HCT116 (cell line): ENCODE results near the gene SBF1. TPM values are rescaled to one million over a fixed set of nuclear protein-coding genes. Genes with fewer than 3 reads are reported as not detected.

ENCODE experiments used
- ATAC-seq: fragments of 200-7000 bp; cut with Tn5 transposase; 2 replicates; pipeline ENCODE4 v1.9.1; 2020; ENCODE audit warnings: mild to moderate bottlenecking, moderate library complexity
- BruUV-seq: library from RNA; stranded (reverse); fragments of 400-500 nt; replicated peaks from 2 replicates; lab custom pipeline; 2021; lab: Mats Ljungman, UMichigan
- CTCF ChIA-PET: fragments of 300-600 bp; sonication (Branson Sonifier 250); formaldehyde crosslinking; loops from one replicate; lab custom pipeline; 2021; ENCODE audit warnings: antibody characterized with exemption; lab: Charles Lee
- POLR2A ChIA-PET: fragments of 300-600, 350-600 bp; sonication (Branson Sonifier 250); formaldehyde crosslinking; loops from one replicate; lab custom pipeline; 2021; ENCODE audit warnings: antibody characterized with exemption; lab: Charles Lee
- RAD21 ChIA-PET, 2 experiments: fragments of 300-600 bp; sonication (Branson Sonifier 250); formaldehyde crosslinking; loops; one replicate each; lab custom pipeline; 2023; ENCODE audit warnings: low total read pairs in 2 of 2; ENCODE audit not compliant: uncharacterized antibody in 2 of 2, unreplicated experiment in 2 of 2, low non-redundant PET in 1 of 2; lab: Charles Lee
- DNase-seq: peaks from one replicate; pipeline ENCODE4 v3.0.0-alpha.2; 2010; ENCODE audit warnings: low read depth, low spot score
- H2AFZ ChIP-seq: fragments of 200-600 bp; shearing (Covaris generic), sonication (generic); 2 replicates; pipeline ENCODE4 v1.6.1; 2017; ENCODE audit warnings: low read depth, mixed run types, mixed read lengths, antibody characterized with exemption, low read length; ENCODE audit not compliant: poor library complexity, severe bottlenecking
- H3K27ac ChIP-seq: 2 replicates; pipeline ENCODE4 v1.5.1; 2012; ENCODE audit warnings: low read depth, low read length
- H3K27me3 ChIP-seq: fragments of 200-600 bp; sonication (generic); 2 replicates; pipeline ENCODE4 v1.6.1; 2016; ENCODE audit warnings: mixed run types, low read length, mixed read lengths; ENCODE audit not compliant: insufficient read depth
- H3K36me3 ChIP-seq, 2 experiments: fragments of 200-500 bp in 1 of 2; fragments of 200-600 bp in 1 of 2; sonication (Bioruptor generic) in 1 of 2; sonication (generic) in 1 of 2; 2 replicates each; pipeline versions ENCODE4 v1.5.1 to v1.6.1; 2014 to 2016; ENCODE audit warnings: low read length in 2 of 2, inconsistent platforms in 1 of 2, mixed read lengths in 1 of 2, mixed run types in 1 of 2; ENCODE audit not compliant: insufficient read depth in 2 of 2, control insufficient read depth in 1 of 2
- H3K4me1 ChIP-seq, 2 experiments: fragments of 200-600 bp in 1 of 2; sonication (generic) in 1 of 2; 2 replicates each; pipeline versions ENCODE4 v1.5.1 to v1.6.1; 2012 to 2017; ENCODE audit warnings: low read length in 2 of 2, inconsistent platforms in 1 of 2, mild to moderate bottlenecking in 1 of 2, mixed read lengths in 1 of 2, mixed run types in 1 of 2, moderate library complexity in 1 of 2; ENCODE audit not compliant: insufficient read depth in 2 of 2, control insufficient read depth in 1 of 2
- H3K4me2 ChIP-seq: fragments of 200-600 bp; sonication (generic); 2 replicates; pipeline ENCODE4 v1.6.1; 2017; ENCODE audit warnings: mixed run types, low read length, mixed read lengths
- H3K4me3 ChIP-seq, 2 experiments: fragments of 200-600 bp in 1 of 2; sonication (generic) in 1 of 2; replicated peaks in 1 of 2; 2 replicates each; pipeline ENCODE4 v1.5.1; 2011 to 2016; ENCODE audit warnings: low read length in 2 of 2, control low read depth in 1 of 2, low read depth in 1 of 2, mild to moderate bottlenecking in 1 of 2, mixed read lengths in 1 of 2, mixed run types in 1 of 2
- H3K79me2 ChIP-seq: fragments of 200-600 bp; sonication (generic); 2 replicates; pipeline ENCODE4 v1.6.1; 2017; ENCODE audit warnings: mild to moderate bottlenecking, mixed run types, low read length, moderate library complexity, mixed read lengths; ENCODE audit not compliant: insufficient read depth
- H3K9ac ChIP-seq: fragments of 200-600 bp; sonication (generic); 2 replicates; pipeline ENCODE4 v1.6.1; 2016; ENCODE audit warnings: low read length, mixed read lengths
- H3K9me2 ChIP-seq: fragments of 200-600 bp; sonication (generic), shearing (Covaris generic); 2 replicates; pipeline ENCODE4 v1.6.1; 2017; ENCODE audit warnings: mixed run types, mild to moderate bottlenecking, moderate library complexity; ENCODE audit not compliant: insufficient read depth
- H3K9me3 ChIP-seq, 2 experiments: fragments of 200-500 bp in 1 of 2; fragments of 200-600 bp in 1 of 2; sonication (Bioruptor generic) in 1 of 2; sonication (generic) in 1 of 2; 2 replicates each; pipeline ENCODE4 v1.6.1; 2014 to 2017; ENCODE audit warnings: low read length in 2 of 2, mixed read lengths in 2 of 2, inconsistent platforms in 1 of 2, low read depth in 1 of 2, mild to moderate bottlenecking in 1 of 2, mixed run types in 1 of 2, moderate library complexity in 1 of 2; ENCODE audit not compliant: control insufficient read depth in 1 of 2, insufficient read depth in 1 of 2
- H4K20me1 ChIP-seq: fragments of 200-600 bp; sonication (generic), shearing (Covaris generic); 2 replicates; pipeline ENCODE4 v1.6.1; 2017; ENCODE audit warnings: mixed run types, mild to moderate bottlenecking, moderate library complexity; ENCODE audit not compliant: insufficient read depth
- CBX3 ChIP-seq: IDR thresholded peaks from 2 replicates; pipeline ENCODE4 v1.6.1; 2012; ENCODE audit warnings: low read depth
- EGR1 ChIP-seq: IDR thresholded peaks from 2 replicates; pipeline ENCODE4 v1.6.1; 2012; ENCODE audit warnings: low read depth
- ELF1 ChIP-seq: IDR thresholded peaks from 2 replicates; pipeline ENCODE4 v1.6.1; 2012; ENCODE audit warnings: low read depth, borderline replicate concordance
- EZH2 ChIP-seq: fragments of 200-600 bp; sonication (generic); IDR thresholded peaks from 2 replicates; pipeline ENCODE4 v1.6.1; 2017; ENCODE audit warnings: antibody characterized with exemption, mixed run types
- FOSL1 ChIP-seq: IDR thresholded peaks from 2 replicates; pipeline ENCODE4 v1.6.1; 2012; ENCODE audit warnings: low read depth
- JUND ChIP-seq: IDR thresholded peaks from 2 replicates; pipeline ENCODE4 v1.6.1; 2012
- POLR2AphosphoS5 ChIP-seq: IDR thresholded peaks from 2 replicates; pipeline ENCODE4 v1.6.1; 2011; ENCODE audit warnings: mild to moderate bottlenecking, low read depth, low read length, moderate library complexity
- RAD21 ChIP-seq: IDR thresholded peaks from 2 replicates; pipeline ENCODE4 v1.6.1; 2012; ENCODE audit warnings: low read depth, mild to moderate bottlenecking
- YY1 ChIP-seq: IDR thresholded peaks from 2 replicates; pipeline ENCODE4 v1.6.1; 2011; ENCODE audit warnings: low read length, low read depth, moderate library complexity, mild to moderate bottlenecking; ENCODE audit not compliant: insufficient replicate concordance; ENCODE audit errors: extremely low read depth
- ZBTB33 ChIP-seq: IDR thresholded peaks from 2 replicates; pipeline ENCODE4 v1.6.1; 2011; ENCODE audit warnings: mild to moderate bottlenecking, low read length, moderate library complexity; ENCODE audit not compliant: insufficient replicate concordance; ENCODE audit errors: extremely low read depth
- intact Hi-C: fragments of 100-400 bp; cut with micrococcal nuclease; formaldehyde crosslinking; loops from 2 replicates; pipeline ENCODE4 v1.10.0; 2022
- total RNA-seq: library from RNA; stranded (reverse); gene quantifications from one replicate; pipeline ENCODE4 v1.2.1, GENCODE V29; 2021; ENCODE audit not compliant: unreplicated experiment

Gene SBF1
- total RNA-seq, 1 experiment from 2014 or later, result 91.1 TPM

- no peak overlapping the region for H3K4me3 ChIP-seq
- H3K9ac ChIP-seq, result no peak overlapping the region
- H3K4me2 ChIP-seq, result no peak overlapping the region
- DNase-seq (no peak), ATAC-seq (no peak)
- CTCF ChIA-PET, result no interaction called here
- no peak overlapping the region for H2AFZ ChIP-seq
- H3K36me3 ChIP-seq, result peaks cover 14 to 15% of the 10 kb centered on the region in 2 experiments; a peak in 3 of 4 replicates
- intact Hi-C loops, result no loop called here
- H3K27me3 ChIP-seq, result no peaks in the 10 kb centered on the region
- TSS peak; percentile 22 for BruUV-seq
- no peaks in the 10 kb centered on the region for H4K20me1 ChIP-seq
- no peaks in the 10 kb centered on the region for H3K9me3 ChIP-seq
- no peak overlapping the region for H3K27ac ChIP-seq
- no peaks in the 10 kb centered on the region for H3K79me2 ChIP-seq
- RAD21 ChIA-PET, result no interaction called here
- TF ChIP-seq EGR1 (no peak), RAD21 (no peak), CBX3 (no peak), EZH2 (no peak), YY1 (no peak)
- H3K4me1 ChIP-seq, result no peaks in the 10 kb centered on the region
- H3K9me2 ChIP-seq, result no peaks in the 10 kb centered on the region
- POLR2A ChIA-PET, result no interaction called here
These were observed 22.2 kb downstream of the SBF1 start for GRCh38 chr22:50452649-50453048.

GRCh38 chr22:50447576-50448551 lies 27.0 kb downstream of the SBF1 start:
- no TSS peak for BruUV-seq

More at GRCh38 chr22:50447576-50448551, 27.0 kb downstream of the SBF1 start:
- intact Hi-C loops, result no loop called here
- no peaks in the 10 kb centered on the region for H3K27me3 ChIP-seq
- peaks cover 8 to 10% of the 10 kb centered on the region in 2 experiments; a peak in 3 of 4 replicates for H3K36me3 ChIP-seq
- no peak overlapping the region for H3K9ac ChIP-seq
- ChIA-PET RAD21 (no interaction called here), CTCF (no interaction called here), POLR2A (no interaction called here)
- no peak overlapping the region for H3K4me2 ChIP-seq
- no peak overlapping the region for H2AFZ ChIP-seq
- no peaks in the 10 kb centered on the region for H3K79me2 ChIP-seq
- no peaks in the 10 kb centered on the region for H4K20me1 ChIP-seq
- TF ChIP-seq JUND, result no peak
- TF ChIP-seq ELF1, result no peak
- no peak for TF ChIP-seq CBX3
- TF ChIP-seq ZBTB33, result no peak
- no peak for TF ChIP-seq FOSL1
- no peak for TF ChIP-seq EZH2
- TF ChIP-seq POLR2AphosphoS5, result 0 out of 2 replicates have a peak, but pooled peaks have one; percentile 16
- ATAC-seq (no peak), DNase-seq (no peak)
- no peaks in the 10 kb centered on the region for H3K9me2 ChIP-seq
- no peaks in the 10 kb centered on the region for H3K9me3 ChIP-seq
- H3K4me3 ChIP-seq, result no peak overlapping the region
- H3K27ac ChIP-seq, result no peak overlapping the region
- peaks cover 0 to 4% of the 10 kb centered on the region in 2 experiments; a peak in 2 of 4 replicates for H3K4me1 ChIP-seq
